RWPE1 (cell line): ENCODE measurements around the gene SH3RF3.

Experiments
- CTCF ChIA-PET: fragments of 350-600 bp; sonication (Branson Sonifier 250); formaldehyde crosslinking; extraction: SDS; loops from one replicate; lab custom pipeline; 2021; lab: Yijun Ruan, JAX
- POLR2A ChIA-PET: fragments of 400-600 bp; formaldehyde crosslinking; extraction: SDS; loops from one replicate; lab custom pipeline; 2020; ENCODE audit warnings: antibody characterized with exemption; ENCODE audit not compliant: low non-redundant PET; lab: Yijun Ruan, JAX
- DNase-seq: peaks from one replicate; pipeline ENCODE4 v3.0.0; 2012; ENCODE audit warnings: low spot score
- H3K27ac ChIP-seq: fragments of 450-650 bp; 2 replicates; pipeline ENCODE4 v1.5.1; 2017
- CTCF ChIP-seq: fragments of 450-650 bp; conservative IDR thresholded peaks from 2 replicates; pipeline ENCODE4 v1.5.1; 2017; ENCODE audit warnings: low read depth, mild to moderate bottlenecking

The SH3RF3 gene

GRCh38 chr2:109129356-109129920 lies 433 bp downstream of the SH3RF3 start:
- CTCF ChIA-PET = interaction anchor here (0.6 to 1.2 kb wide), 5 partner anchors 97 to 394 kb away, joined by 3 to 4 read pairs (median 3); partner anchors contain the start of gene EDAR
- TF ChIP-seq CTCF = no peak
- POLR2A ChIA-PET = no interaction called here
- peak overlapping the region; percentile 72 for H3K27ac ChIP-seq
- peak; percentile 18 for DNase-seq

- ChIA-PET POLR2A (no interaction called here), CTCF (no interaction called here)
- DNase-seq = no peak
- peak overlapping the region; percentile 72 for H3K27ac ChIP-seq
- TF ChIP-seq CTCF = no peak
Observed at GRCh38 chr2:109129921-109130722, 1.1 kb downstream of the SH3RF3 start.

- POLR2A ChIA-PET = no interaction called here
Observed at GRCh38 chr2:109130723-109130995, 1.7 kb downstream of the SH3RF3 start.

GRCh38 chr2:109131777-109132176 lies 2.8 kb downstream of the SH3RF3 start:
- no peak for TF ChIP-seq CTCF
- H3K27ac ChIP-seq = no peak overlapping the region
- ChIA-PET POLR2A (no interaction called here), CTCF (interaction anchor here (0.6 kb wide), 3 partner anchors 169 to 340 kb away, joined by 3 read pairs; no protein-coding TSS in a partner anchor)
- DNase-seq = no peak

More at GRCh38 chr2:109130723-109130995, 1.7 kb downstream of the SH3RF3 start:
- TF ChIP-seq CTCF = no peak
- H3K27ac ChIP-seq = peak overlapping the region; percentile 72; the same call in 1 of the 2 replicates
- DNase-seq = no peak
- CTCF ChIA-PET = no interaction called here

- H3K27ac ChIP-seq = no peak overlapping the region
- ChIA-PET POLR2A (no interaction called here), CTCF (interaction anchor here (0.6 to 0.7 kb wide), 2 partner anchors 339 to 380 kb away, joined by 3 read pairs; no protein-coding TSS in a partner anchor)
- DNase-seq = no peak
- no peak for TF ChIP-seq CTCF
Observed at GRCh38 chr2:109132626-109133025, 3.6 kb downstream of the SH3RF3 start.

GRCh38 chr2:109133746-109134145 lies 4.7 kb downstream of the SH3RF3 start:
- no peak for TF ChIP-seq CTCF
- DNase-seq = no peak
- POLR2A ChIA-PET = no interaction called here
- CTCF ChIA-PET = no interaction called here
- no peak overlapping the region for H3K27ac ChIP-seq
